WTC11 (cell line): ENCODE data around the gene RAB22A. TPM values are rescaled to one million over a fixed set of nuclear protein-coding genes. Genes with fewer than 3 reads are reported as not detected.

ENCODE experiments used
- ATAC-seq: fragments of 200-7000 bp; cut with Tn5 transposase; 2 replicates; pipeline ENCODE4 v1.10.0; 2021; ENCODE audit warnings: mild to moderate bottlenecking, moderate library complexity
- CTCF ChIA-PET: fragments of 300-600 bp; sonication (Branson Sonifier 250); formaldehyde crosslinking; loops from one replicate; lab custom pipeline; 2021; ENCODE audit warnings: antibody characterized with exemption; lab: Charles Lee
- POLR2A ChIA-PET: fragments of 350-600 bp; sonication (Branson Sonifier 250); formaldehyde crosslinking; loops from one replicate; lab custom pipeline; 2021; ENCODE audit warnings: antibody characterized with exemption; lab: Charles Lee
- DNase-seq: peaks from one replicate; pipeline ENCODE4 v3.0.0; 2021; ENCODE audit warnings: low spot score
- H3K27ac Mint-ChIP-seq: 2 replicates; pipeline ENCODE4 v1.8.0; 2021; ENCODE audit warnings: mixed read lengths
- H3K27me3 Mint-ChIP-seq: 2 replicates; pipeline ENCODE4 v1.8.0; 2021; ENCODE audit warnings: low read depth, mild to moderate bottlenecking, moderate library complexity, mixed read lengths
- H3K36me3 Mint-ChIP-seq: 2 replicates; pipeline ENCODE4 v1.8.0; 2021; ENCODE audit warnings: mixed read lengths
- H3K4me1 Mint-ChIP-seq: 2 replicates; pipeline ENCODE4 v1.8.0; 2022; ENCODE audit warnings: mixed read lengths
- H3K4me3 Mint-ChIP-seq: 2 replicates; pipeline ENCODE4 v1.8.0; 2021; ENCODE audit warnings: mild to moderate bottlenecking, moderate library complexity, mixed read lengths
- H3K9me3 Mint-ChIP-seq: 2 replicates; pipeline ENCODE4 v1.8.0; 2021; ENCODE audit warnings: mixed read lengths
- CDX4 ChIP-seq: fragments of 250-450 bp; sonication (Bioruptor Pico); IDR thresholded peaks from 2 replicates; pipeline ENCODE4 v1.9.0; 2021; ENCODE audit warnings: moderate library complexity, mild to moderate bottlenecking, inconsistent platforms, borderline replicate concordance
- CREB1 ChIP-seq: sonication (generic); formaldehyde crosslinking; IDR thresholded peaks from 2 replicates; pipeline ENCODE4 v1.8.0; 2023; ENCODE audit warnings: mild to moderate bottlenecking, missing genetic modification reagents
- CTCF ChIP-seq: fragments of 200-600 bp; IDR thresholded peaks from 2 replicates; pipeline ENCODE4 v1.8.0; 2022; ENCODE audit warnings: antibody characterized with exemption
- E2F5 ChIP-seq: sonication (generic); formaldehyde crosslinking; IDR thresholded peaks from 2 replicates; pipeline ENCODE4 v1.8.1; 2022; ENCODE audit warnings: mild to moderate bottlenecking, moderate library complexity, missing genetic modification reagents
- ESRRA ChIP-seq: sonication (generic); formaldehyde crosslinking; IDR thresholded peaks from 2 replicates; pipeline ENCODE4 v1.8.1; 2022; ENCODE audit warnings: mild to moderate bottlenecking, missing genetic modification reagents, borderline replicate concordance
- IRF2 ChIP-seq: sonication (generic); formaldehyde crosslinking; IDR thresholded peaks from 2 replicates; pipeline ENCODE4 v1.8.0; 2022; ENCODE audit warnings: low read depth, missing genetic modification reagents, borderline replicate concordance
- JUN ChIP-seq: sonication (generic); formaldehyde crosslinking; IDR thresholded peaks from 2 replicates; pipeline ENCODE4 v1.8.0; 2023; ENCODE audit warnings: mild to moderate bottlenecking, missing genetic modification reagents
- MXD4 ChIP-seq: fragments of 250-450 bp; sonication (Bioruptor Pico); IDR thresholded peaks from 2 replicates; pipeline ENCODE4 v1.8.0; 2021; ENCODE audit warnings: mild to moderate bottlenecking, moderate library complexity, borderline replicate concordance
- MYBL2 ChIP-seq: sonication (generic); formaldehyde crosslinking; IDR thresholded peaks from 2 replicates; pipeline ENCODE4 v1.8.1; 2023; ENCODE audit warnings: mild to moderate bottlenecking, moderate library complexity, missing genetic modification reagents
- NFATC4 ChIP-seq: fragments of 250-450 bp; sonication (Bioruptor Pico); IDR thresholded peaks from 2 replicates; pipeline ENCODE4 v1.9.0; 2021; ENCODE audit warnings: mild to moderate bottlenecking
- RORB ChIP-seq: fragments of 250-450 bp; sonication (Bioruptor Pico); IDR thresholded peaks from 2 replicates; pipeline ENCODE4 v1.9.0; 2021; ENCODE audit warnings: mild to moderate bottlenecking
- TEAD4 ChIP-seq: sonication (generic); formaldehyde crosslinking; IDR thresholded peaks from 2 replicates; pipeline ENCODE4 v1.8.0; 2022; ENCODE audit warnings: mild to moderate bottlenecking, missing genetic modification reagents
- TP53 ChIP-seq: sonication (generic); formaldehyde crosslinking; IDR thresholded peaks from 2 replicates; pipeline ENCODE4 v1.8.1; 2023; ENCODE audit warnings: mild to moderate bottlenecking, missing genetic modification reagents
- USF1 ChIP-seq: sonication (generic); formaldehyde crosslinking; IDR thresholded peaks from 2 replicates; pipeline ENCODE4 v1.8.0; 2022; ENCODE audit warnings: mild to moderate bottlenecking, missing genetic modification reagents
- ZBTB21 ChIP-seq: sonication (generic); formaldehyde crosslinking; IDR thresholded peaks from 2 replicates; pipeline ENCODE4 v1.8.1; 2023; ENCODE audit warnings: mild to moderate bottlenecking, missing genetic modification reagents, borderline replicate concordance
- ZBTB43 ChIP-seq: sonication (generic); formaldehyde crosslinking; IDR thresholded peaks from 2 replicates; pipeline ENCODE4 v1.8.1; 2023; ENCODE audit warnings: mild to moderate bottlenecking, missing genetic modification reagents
- ZNF219 ChIP-seq: sonication (generic); formaldehyde crosslinking; IDR thresholded peaks from 2 replicates; pipeline ENCODE4 v1.8.0; 2023; ENCODE audit warnings: missing genetic modification reagents, mild to moderate bottlenecking, borderline replicate concordance
- ZNF423 ChIP-seq: fragments of 250-450 bp; sonication (Bioruptor Pico); IDR thresholded peaks from 2 replicates; pipeline ENCODE4 v2.1.2; 2022; ENCODE audit warnings: mild to moderate bottlenecking, moderate library complexity
- total RNA-seq: library from RNA; stranded (reverse); gene quantifications from 3 replicates; pipeline ENCODE4 v1.2.3, GENCODE V29; 2021
- TF ChIP-seq, protein P1 (sequence below): sonication (generic); formaldehyde crosslinking; conservative IDR thresholded peaks from 2 replicates; pipeline ENCODE4 v1.8.1; 2022; ENCODE audit warnings: mild to moderate bottlenecking, missing genetic modification reagents
- TF ChIP-seq, protein P2 (sequence below): sonication (generic); formaldehyde crosslinking; IDR thresholded peaks from 2 replicates; pipeline ENCODE4 v1.8.1; 2023; ENCODE audit warnings: mild to moderate bottlenecking, moderate library complexity, missing genetic modification reagents

The RAB22A gene
- total RNA-seq, 1 experiment from 2014 or later = 6.0 TPM

- Mint-ChIP-seq H3K4me3 (no peak overlapping the region), H3K27me3 (no peaks in the 10 kb centered on the region), H3K9me3 (peaks cover 20% of the 10 kb centered on the region), H3K36me3 (peaks cover 20% of the 10 kb centered on the region), H3K4me1 (peaks cover 13% of the 10 kb centered on the region), H3K27ac (no peak overlapping the region)
- CTCF ChIA-PET = no interaction called here
- POLR2A ChIA-PET = no interaction called here
- DNase-seq (no peak), ATAC-seq (no peak)
- no peak for TF ChIP-seq MYBL2
- TF ChIP-seq ZNF219 = no peak
- TF ChIP-seq ESRRA (CRISPR knock-in tag) = no peak
- no peak for TF ChIP-seq MXD4 (CRISPR knock-in tag)
- no peak for TF ChIP-seq RORB (CRISPR knock-in tag)
- TF ChIP-seq, protein P1, sequence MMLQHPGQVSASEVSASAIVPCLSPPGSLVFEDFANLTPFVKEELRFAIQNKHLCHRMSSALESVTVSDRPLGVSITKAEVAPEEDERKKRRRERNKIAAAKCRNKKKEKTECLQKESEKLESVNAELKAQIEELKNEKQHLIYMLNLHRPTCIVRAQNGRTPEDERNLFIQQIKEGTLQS (CRISPR knock-in tag) = no peak
- TF ChIP-seq CDX4 (CRISPR knock-in tag) = no peak
- no peak for TF ChIP-seq E2F5 (CRISPR knock-in tag)
- TF ChIP-seq JUN (CRISPR knock-in tag) = no peak
- no peak for TF ChIP-seq NFATC4 (CRISPR knock-in tag)
- TF ChIP-seq USF1 (CRISPR knock-in tag) = no peak
- no peak for TF ChIP-seq ZNF423 (CRISPR knock-in tag)
- TF ChIP-seq TP53 (CRISPR knock-in tag) = no peak
- TF ChIP-seq ZBTB21 (CRISPR knock-in tag) = no peak
- TF ChIP-seq CTCF = no peak
- no peak for TF ChIP-seq CREB1 (CRISPR knock-in tag)
- TF ChIP-seq TEAD4 (CRISPR knock-in tag) = no peak
Measured at GRCh38 chr20:58274384-58274783, 35.1 kb upstream of the RAB22A start.

- no peak for ATAC-seq
- Mint-ChIP-seq H3K4me3 (no peak overlapping the region), H3K36me3 (peaks cover 14% of the 10 kb centered on the region), H3K4me1 (peaks cover 13% of the 10 kb centered on the region; the same call in 1 of the 2 replicates), H3K27me3 (no peaks in the 10 kb centered on the region; the same call in 1 of the 2 replicates), H3K27ac (no peak overlapping the region), H3K9me3 (peaks cover 20% of the 10 kb centered on the region)
- no peak for DNase-seq
- TF ChIP-seq ZBTB43 (CRISPR knock-in tag) = no peak
- TF ChIP-seq, protein P2, sequence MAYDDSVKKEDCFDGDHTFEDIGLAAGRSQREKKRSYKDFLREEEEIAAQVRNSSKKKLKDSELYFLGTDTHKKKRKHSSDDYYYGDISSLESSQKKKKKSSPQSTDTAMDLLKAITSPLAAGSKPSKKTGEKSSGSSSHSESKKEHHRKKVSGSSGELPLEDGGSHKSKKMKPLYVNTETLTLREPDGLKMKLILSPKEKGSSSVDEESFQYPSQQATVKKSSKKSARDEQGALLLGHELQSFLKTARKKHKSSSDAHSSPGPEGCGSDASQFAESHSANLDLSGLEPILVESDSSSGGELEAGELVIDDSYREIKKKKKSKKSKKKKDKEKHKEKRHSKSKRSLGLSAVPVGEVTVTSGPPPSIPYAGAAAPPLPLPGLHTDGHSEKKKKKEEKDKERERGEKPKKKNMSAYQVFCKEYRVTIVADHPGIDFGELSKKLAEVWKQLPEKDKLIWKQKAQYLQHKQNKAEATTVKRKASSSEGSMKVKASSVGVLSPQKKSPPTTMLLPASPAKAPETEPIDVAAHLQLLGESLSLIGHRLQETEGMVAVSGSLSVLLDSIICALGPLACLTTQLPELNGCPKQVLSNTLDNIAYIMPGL = no peak
- no peak for TF ChIP-seq IRF2 (CRISPR knock-in tag)
- no peak for TF ChIP-seq ZBTB21 (CRISPR knock-in tag)
- TF ChIP-seq, all 79 proteins: peak for 0
- POLR2A ChIA-PET = no interaction called here
- CTCF ChIA-PET = no interaction called here
Measured at GRCh38 chr20:58277107-58277506, 32.4 kb upstream of the RAB22A start.
